ENCODE results near the gene FRMPD4.

Gene FRMPD4

GRCh38 chrX:12307961-12308360 is 169.7 kb downstream of the FRMPD4 start:
- no peak for DNase-seq

GRCh38 chrX:12308420-12308819 is 170.1 kb downstream of the FRMPD4 start:
- no peak for DNase-seq

DNA sequence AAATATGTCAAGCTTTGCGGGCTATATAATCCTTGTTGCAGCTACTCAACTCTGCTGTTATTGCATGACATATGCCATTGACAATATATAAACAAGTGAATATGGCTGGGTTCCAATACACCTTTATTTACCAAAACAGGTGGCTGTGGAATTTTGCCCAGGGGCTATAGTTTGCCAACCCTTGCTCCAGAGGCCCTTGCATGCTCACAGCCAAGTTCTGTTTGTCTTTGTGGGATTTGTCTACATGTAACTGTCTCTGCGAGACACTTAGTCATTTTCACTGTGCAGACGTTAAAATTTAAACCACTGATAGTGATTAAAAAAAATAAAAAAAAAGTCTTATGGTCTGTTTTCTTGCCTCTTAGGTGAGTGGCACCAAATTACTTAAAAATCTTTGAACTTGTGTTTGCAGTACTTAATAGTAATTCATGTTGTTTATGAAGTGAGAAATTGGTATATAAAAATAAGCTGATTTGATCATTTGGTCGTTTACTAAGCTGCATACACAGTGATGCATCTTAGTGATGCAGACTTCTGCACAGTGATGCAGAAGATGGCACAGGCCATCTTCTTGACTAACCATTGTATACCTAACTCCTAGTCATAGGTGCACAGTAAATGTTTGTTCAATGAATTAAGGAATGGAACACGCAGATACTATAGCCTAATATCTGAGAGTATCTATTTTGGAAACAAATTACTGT is 170.9 kb downstream of the FRMPD4 start:
- no peak for DNase-seq

DNA sequence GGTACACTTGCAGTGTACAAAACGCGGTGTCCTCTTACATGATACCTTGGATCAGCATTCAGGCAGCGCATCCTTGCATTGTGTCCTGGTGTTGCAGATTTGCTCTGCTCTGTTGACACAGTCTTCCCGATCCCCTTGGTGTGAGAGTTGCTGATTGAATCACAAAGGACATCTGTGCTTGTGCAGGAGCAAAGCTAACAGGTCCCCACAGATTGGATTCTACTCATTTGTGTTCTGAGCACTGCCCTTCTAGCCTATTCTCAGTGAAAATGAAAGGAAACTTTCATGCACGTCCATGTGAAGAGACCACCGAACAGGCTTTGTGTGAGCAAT is 171.4 kb downstream of the FRMPD4 start:
- DNase-seq, result peak; percentile 27

DNA sequence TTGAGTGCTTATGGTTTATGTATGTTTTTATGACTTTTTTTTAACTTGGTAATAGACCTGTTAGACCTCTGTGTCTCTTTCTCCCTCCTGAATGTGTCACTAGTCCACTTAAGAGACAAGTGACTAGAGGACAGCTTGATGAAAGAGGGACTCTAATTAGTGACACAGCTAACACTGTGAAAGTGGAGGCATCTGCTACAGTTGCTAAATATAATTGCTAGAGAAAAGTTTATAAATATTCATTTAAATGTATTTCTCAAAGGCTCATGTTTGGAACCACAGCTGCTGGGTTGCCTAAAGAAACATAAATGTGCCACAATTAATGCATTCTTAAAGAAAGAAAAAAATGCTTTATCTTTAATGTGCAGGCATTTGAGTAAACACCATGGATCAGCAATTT is 176.4 kb downstream of the FRMPD4 start:
- DNase-seq, result no peak

DNA sequence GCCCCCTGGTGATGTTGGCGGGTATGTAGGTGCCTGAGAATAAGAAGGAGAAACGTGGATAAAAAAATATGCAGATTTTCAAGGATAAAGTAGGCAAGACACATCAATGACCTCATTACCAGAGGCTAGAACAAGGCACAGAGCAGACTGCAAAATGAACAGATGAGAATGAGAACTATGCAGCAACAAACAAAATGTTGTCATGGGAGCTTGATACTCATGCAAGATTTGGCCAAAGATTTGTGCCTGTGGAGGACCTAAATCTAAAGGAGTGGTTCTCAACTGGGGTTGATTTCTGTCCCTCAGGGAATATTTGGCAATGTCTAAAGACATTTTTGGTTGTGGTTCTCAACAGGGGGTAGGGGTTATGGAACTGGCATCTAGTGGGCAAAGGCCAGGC is 177.3 kb downstream of the FRMPD4 start:
- DNase-seq, result no peak

- DNase-seq, result no peak
These were observed 180.8 kb downstream of the FRMPD4 start for GRCh38 chrX:12319003-12319519.

DNA sequence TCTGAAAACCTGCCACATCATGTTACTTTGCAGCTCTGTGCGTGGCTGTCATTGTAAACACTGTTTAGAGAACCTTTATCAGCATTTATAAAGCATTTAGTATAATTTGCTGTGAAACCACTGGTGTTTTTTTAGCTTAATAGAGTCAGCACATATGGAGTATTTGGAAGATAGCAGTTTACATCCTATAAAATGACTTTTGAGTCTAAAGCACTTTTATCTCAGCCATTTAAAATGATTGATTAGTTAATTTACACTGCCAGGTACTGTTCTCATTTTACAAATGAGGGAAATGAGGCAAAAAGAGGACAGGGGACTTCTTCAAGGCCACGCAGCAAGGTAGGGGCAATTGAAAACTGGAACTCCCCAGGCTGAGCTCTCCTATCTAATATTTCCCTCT is 181.7 kb downstream of the FRMPD4 start:
- no peak for DNase-seq

- no peak for DNase-seq
These were observed 183.8 kb downstream of the FRMPD4 start for GRCh38 chrX:12322031-12322430.

DNA sequence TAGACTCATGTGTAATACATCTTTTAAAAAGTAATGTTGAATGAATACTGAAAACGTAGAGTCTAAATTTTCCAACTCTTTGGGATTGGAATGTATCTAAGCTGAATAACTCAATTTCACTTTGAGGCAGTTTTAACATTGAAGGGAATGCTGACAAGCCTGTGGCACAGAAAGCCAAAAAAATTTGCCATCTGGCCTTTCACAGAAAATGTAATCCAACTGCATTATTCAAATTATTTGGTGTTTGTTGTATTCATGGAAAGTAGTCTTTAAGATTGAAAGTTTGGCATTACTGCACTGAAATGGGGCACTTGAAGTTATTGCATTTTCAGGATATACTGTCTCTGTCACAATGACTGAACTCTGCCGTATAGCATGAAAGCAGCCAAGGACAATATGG is 186.9 kb downstream of the FRMPD4 start:
- no peak for DNase-seq

GRCh38 chrX:12327836-12328235 is 189.6 kb downstream of the FRMPD4 start:
- DNase-seq, result no peak

- DNase-seq, result no peak
These were observed 191.2 kb downstream of the FRMPD4 start for GRCh38 chrX:12329476-12329875.

- DNase-seq, result no peak
These were observed 192.6 kb downstream of the FRMPD4 start for GRCh38 chrX:12330841-12331240.

DNA sequence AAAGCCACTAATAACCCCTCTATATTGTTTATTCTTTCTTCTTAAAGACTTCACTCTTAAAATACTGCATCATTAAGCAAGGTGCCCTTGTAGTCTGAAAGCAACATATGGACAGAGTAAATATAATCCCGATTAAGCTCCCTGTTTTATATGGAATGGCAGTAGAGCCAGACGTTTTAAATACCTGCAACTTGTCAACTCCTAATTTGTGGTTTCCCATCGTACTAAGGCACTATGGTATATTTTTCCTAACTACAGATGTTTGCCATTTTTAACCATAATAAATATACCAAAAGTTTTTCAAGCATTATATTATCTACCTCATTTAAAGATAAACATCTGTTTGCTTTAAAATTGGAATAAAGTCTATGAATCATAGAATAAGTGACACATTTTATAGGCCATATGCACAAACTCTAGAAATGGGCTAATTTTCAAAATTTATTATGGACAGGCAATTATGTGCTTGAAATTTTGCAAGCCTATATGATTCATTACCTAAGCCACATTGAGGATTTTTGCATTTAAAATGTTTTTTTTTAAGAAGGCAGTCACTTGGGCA is 194.6 kb downstream of the FRMPD4 start:
- no peak for DNase-seq

DNA sequence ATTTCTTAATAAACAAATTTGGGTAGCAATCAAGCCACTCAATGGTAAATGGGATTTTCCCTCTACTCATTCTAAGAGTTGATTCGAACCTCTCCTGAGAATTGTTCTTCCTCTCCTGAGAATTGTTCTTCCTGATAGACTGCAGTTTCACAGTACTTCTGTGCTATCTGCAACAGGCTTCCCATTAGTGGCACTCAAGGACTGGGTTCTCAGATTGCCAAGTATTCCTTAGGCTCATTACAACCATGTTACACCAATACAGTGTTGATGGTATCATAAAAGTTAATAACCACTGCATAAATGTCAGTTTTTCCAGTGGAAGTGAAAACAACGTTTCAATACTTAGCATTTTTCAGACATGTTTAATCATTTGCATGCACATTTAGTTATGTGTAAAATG is 201.6 kb downstream of the FRMPD4 start:
- no peak for DNase-seq

GRCh38 chrX:12344954-12345353 is 206.7 kb downstream of the FRMPD4 start:
- DNase-seq, result no peak

DNA sequence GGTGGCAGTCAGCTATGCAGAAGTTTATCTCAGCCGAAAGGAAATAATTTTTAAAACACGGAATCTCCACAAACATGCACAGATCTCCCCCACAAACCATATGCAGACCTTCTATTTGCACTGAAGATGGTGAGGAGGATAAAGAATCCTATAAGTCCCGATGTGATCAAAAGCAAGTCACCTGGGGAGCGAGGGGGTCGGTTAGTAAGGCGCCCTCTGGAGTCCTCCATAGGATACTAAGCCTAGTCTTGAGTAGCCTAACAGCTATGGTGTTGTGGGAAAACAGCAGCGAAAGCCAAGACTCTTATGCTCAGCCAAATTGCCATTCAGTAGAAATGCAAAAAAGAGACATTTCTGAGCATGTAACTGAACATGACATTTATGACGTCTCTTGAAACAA is 210.9 kb downstream of the FRMPD4 start:
- no peak for DNase-seq

GRCh38 chrX:12352922-12353321 is 214.6 kb downstream of the FRMPD4 start:
- DNase-seq, result no peak

GRCh38 chrX:12360383-12360782 is 222.1 kb downstream of the FRMPD4 start:
- no peak for DNase-seq

DNA sequence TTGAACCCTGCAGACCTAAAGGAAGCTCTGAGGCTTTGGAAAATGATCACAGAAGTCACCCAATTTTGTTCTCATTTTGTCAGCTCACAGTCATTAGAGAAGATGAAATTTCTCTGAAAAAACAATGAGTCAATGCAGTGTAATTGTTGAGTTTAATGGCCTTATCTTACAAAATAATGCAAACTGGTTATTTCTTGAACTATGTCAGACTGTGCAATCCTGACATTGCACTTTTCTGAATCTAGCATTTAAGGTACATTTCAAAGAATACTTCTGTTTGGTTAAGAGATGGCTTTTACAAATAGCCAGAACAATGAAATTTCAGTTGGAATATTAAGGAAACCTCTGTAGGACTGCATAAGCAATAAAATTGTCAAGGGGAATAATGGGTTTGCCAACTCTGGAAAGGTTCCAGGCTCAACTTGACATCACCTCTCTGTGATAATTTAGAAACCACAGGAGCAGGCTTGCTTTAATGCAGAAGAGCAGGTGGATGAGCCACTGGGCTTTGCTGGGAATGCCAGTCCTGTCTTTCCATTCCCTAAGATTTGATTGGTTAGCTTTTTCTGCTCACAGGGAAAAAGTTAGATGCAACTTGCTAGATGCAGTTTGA is 222.8 kb downstream of the FRMPD4 start:
- DNase-seq, result no peak

- DNase-seq, result no peak
These were observed 224.9 kb downstream of the FRMPD4 start for GRCh38 chrX:12363216-12363615.

- no peak for DNase-seq
These were observed 228.2 kb downstream of the FRMPD4 start for GRCh38 chrX:12366440-12366839.

DNA sequence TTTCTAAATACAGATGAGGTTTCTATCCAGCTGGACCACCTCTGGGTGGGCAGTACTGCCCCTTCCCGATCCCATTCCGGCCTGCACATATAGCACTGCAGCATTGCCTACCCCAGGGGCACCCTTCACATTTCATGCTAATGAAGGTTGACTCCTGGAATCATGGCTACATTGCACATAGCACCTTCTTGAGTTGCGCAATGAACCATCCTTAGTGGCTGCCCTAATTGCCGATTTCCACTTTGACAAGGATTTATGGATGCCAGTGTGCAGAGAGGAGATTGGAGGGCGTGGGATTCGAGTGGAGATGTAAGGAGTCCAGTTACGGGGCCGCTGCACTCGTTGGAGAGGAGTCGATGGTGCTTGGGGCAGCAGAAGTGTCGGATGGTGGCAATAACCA is 229.0 kb downstream of the FRMPD4 start:
- DNase-seq, result no peak

DNA sequence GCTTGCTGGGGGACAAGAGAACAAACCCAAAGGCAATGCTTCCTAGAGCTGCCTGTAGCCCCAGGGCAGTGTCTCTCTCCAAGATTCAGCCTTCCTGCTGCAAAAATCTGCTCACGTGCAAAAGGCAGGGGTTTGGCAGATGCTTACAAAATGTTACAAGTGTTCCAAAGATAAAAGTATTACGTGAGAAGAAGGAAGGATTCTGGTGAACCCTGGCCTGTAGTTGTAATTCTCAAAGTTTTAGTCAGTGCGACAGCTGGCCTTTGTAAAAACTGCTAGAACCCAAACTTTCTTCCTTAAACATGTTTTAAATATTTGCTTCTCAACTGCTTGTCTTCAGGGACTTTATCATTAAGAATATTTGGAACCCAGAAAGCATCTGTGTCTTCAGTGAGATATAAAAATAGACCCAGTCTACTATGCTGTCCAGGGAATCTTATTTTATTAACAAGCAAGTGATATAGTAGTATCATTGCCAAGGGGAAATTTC is 232.3 kb downstream of the FRMPD4 start:
- no peak for DNase-seq

All from NCI-H748 treated with DMSO at 0.1 percent for 48 hours (cell line).